ENCODE results near the gene SFXN5. TPM values are rescaled to one million over a fixed set of nuclear protein-coding genes. Genes with fewer than 3 reads are reported as not detected.

The SFXN5 gene
- total and polyA plus RNA-seq, 2 donors (not counting 3 experiments of a cell fraction or from before 2014, with no cell fraction given) = 18.7 to 28.6 TPM

DNA sequence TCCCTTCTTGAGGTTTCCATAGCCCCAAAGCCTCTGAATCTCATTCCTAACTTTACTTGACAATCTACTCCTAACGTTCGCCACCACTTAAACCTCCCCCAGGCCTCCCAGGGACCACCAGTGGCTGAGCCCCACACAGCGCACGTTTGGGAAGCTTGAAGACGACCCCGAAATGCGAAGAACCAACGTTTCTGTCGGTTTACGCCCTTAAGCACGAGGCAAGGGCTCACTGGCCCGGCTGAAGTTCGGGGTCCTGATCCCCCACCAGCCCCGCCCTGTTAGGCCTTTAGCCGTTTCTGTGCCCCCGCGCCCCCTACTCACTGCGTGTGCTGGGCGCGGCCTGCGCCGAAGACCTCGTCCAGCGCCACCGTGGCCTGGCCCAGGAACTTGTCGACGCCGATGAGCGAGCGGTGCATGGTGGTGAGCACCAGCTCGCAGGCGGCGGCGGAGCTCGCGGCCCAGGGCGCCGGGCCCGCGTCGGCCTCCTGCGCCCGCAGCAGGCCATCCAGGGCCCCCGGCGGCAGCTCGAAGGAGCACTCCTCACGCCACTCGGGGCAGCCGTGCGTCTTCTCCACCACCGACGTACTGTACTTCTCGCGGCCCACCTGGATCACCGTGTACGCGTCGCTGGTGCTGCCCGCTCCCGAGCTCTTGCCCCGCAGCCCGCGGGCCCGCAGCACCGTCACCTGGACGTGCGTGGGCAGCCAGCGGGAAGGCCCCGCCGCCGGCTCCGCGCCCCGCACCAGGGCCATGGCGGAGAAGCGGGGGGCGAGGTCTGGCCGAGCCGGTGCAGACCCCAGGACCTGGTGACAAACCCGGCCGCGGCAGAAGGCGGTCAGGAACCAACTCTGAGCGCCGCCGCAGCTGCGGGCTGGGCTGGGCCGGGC lies 40.8 kb upstream of the SFXN5 start:
- Histone ChIP-seq H3K36me3 (ENCODE audit: control insufficient read depth in 2 of 2, extremely low read depth in 1 of 2, insufficient read depth in 2 of 2, low read length in 2 of 2) (no peaks in the 10 kb centered on the region), H3K4me1 (ENCODE audit: control insufficient read depth, extremely low read depth, insufficient read depth, low read length) (peaks cover 22% of the 10 kb centered on the region), H3K9me1 (replicated peaks; ENCODE audit: control insufficient read depth, extremely low read depth, insufficient read depth, low read length) (no peaks in the 10 kb centered on the region), H3K4me2 (ENCODE audit: insufficient read depth, low read length) (peak overlapping the region; percentile 79), H3K9me3 (replicated peaks; ENCODE audit: control insufficient read depth, insufficient read depth, low read length) (no peaks in the 10 kb centered on the region), H3K4me3 (replicated peaks in 1 of 3; ENCODE audit: insufficient read depth in 1 of 3, low read depth in 1 of 3, low read length in 3 of 3) (peak overlapping the region; percentile 37 to 74 (median 73)), H3K9ac (replicated peaks; ENCODE audit: extremely low read depth, insufficient read depth, low read length) (peak overlapping the region; percentile 71), H3K79me2 (ENCODE audit: control insufficient read depth, insufficient read depth, low read length) (peaks cover 42% of the 10 kb centered on the region), H2AFZ (ENCODE audit: low read depth, low read length) (peak overlapping the region; percentile 16), H3K27me3 (ENCODE audit: control insufficient read depth in 2 of 2, insufficient read depth in 2 of 2, low read length in 2 of 2) (no peaks in the 10 kb centered on the region), H3K27ac (ENCODE audit: insufficient read depth, low read depth, low read length) (peak overlapping the region; percentile 60), H4K20me1 (replicated peaks; ENCODE audit: control insufficient read depth, extremely low read depth, insufficient read depth, low read length) (no peaks in the 10 kb centered on the region)
- no TSS peak for BruUV-seq (replicated peaks)
- DNase-seq (ENCODE audit: low read depth, low spot score) (peak; percentile 71), FAIRE-seq (no peak)
- intact Hi-C loops (cut with micrococcal nuclease) (no loop called here), dilution Hi-C loops (cut with MboI; ENCODE audit: extremely low pct_ligation_motif_present, low sequenced_read_pairs) (no loop called here)
- POLR2A ChIA-PET = no interaction called here
- CTCF ChIA-PET = interaction anchor here (1.0 to 6.6 kb wide), 8 partner anchors 10 to 65 kb away, joined by 3 to 69 read pairs (median 6); no protein-coding TSS in a partner anchor
- TF ChIP-seq FOS (IDR thresholded peaks at IDR 0.05; ENCODE audit: borderline replicate concordance, insufficient read depth, low read length) (no peak), POLR2AphosphoS5 (IDR thresholded peaks at IDR 0.05; ENCODE audit: insufficient read depth, low read depth, low read length) (no peak), POLR2A (IDR thresholded peaks at IDR 0.05; ENCODE audit: low read depth, low read length) (no peak), MYC (IDR thresholded peaks at IDR 0.05; ENCODE audit: low read depth, low read length) (no peak), JUN (IDR thresholded peaks at IDR 0.05; ENCODE audit: borderline replicate concordance, insufficient read depth, insufficient read length, low read depth) (no peak)
- TF ChIP-seq, protein P1, sequence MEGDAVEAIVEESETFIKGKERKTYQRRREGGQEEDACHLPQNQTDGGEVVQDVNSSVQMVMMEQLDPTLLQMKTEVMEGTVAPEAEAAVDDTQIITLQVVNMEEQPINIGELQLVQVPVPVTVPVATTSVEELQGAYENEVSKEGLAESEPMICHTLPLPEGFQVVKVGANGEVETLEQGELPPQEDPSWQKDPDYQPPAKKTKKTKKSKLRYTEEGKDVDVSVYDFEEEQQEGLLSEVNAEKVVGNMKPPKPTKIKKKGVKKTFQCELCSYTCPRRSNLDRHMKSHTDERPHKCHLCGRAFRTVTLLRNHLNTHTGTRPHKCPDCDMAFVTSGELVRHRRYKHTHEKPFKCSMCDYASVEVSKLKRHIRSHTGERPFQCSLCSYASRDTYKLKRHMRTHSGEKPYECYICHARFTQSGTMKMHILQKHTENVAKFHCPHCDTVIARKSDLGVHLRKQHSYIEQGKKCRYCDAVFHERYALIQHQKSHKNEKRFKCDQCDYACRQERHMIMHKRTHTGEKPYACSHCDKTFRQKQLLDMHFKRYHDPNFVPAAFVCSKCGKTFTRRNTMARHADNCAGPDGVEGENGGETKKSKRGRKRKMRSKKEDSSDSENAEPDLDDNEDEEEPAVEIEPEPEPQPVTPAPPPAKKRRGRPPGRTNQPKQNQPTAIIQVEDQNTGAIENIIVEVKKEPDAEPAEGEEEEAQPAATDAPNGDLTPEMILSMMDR (IDR thresholded peaks at IDR 0.05; ENCODE audit: extremely low read depth in 1 of 2, insufficient read depth in 1 of 2, low read depth in 1 of 2, low read length in 2 of 2) = no peak
